H1 (cell line): ENCODE measurements around the gene CLEC2A. TPM values are rescaled to one million over a fixed set of nuclear protein-coding genes. Genes with fewer than 3 reads are reported as not detected.

Source experiments
- CTCF ChIA-PET: fragments of 300-600 bp; sonication (Branson Sonifier 250); formaldehyde crosslinking; loops from one replicate; lab custom pipeline; 2021; ENCODE audit not compliant: partially characterized antibody; lab: Charles Lee
- POLR2A ChIA-PET: fragments of 300-600 bp; sonication (Branson Sonifier 250); formaldehyde crosslinking; loops from one replicate; lab custom pipeline; 2021; ENCODE audit warnings: inconsistent platforms; ENCODE audit not compliant: partially characterized antibody; lab: Charles Lee
- DNase-seq, 2 experiments: peaks; one replicate each; pipeline versions ENCODE4 v3.0.0 to v3.0.0-alpha.2; 2010 to 2022; ENCODE audit warnings: low spot score in 2 of 2, low read depth in 1 of 2, mixed read lengths in 1 of 2
- FAIRE-seq: peaks from 2 replicates; lab custom pipeline; 2011; peaks lifted over from hg19 to GRCh38; lab: Jason Lieb, UNC
- H2AFZ ChIP-seq: 2 replicates; pipeline ENCODE4 v1.8.1; 2012; ENCODE audit warnings: low read length, inconsistent platforms
- H2AK5ac ChIP-seq: 2 replicates; pipeline ENCODE4 v1.6.1; 2013; ENCODE audit warnings: low read depth, low read length
- H2BK120ac ChIP-seq: replicated peaks from 2 replicates; pipeline ENCODE3; 2013; ENCODE audit warnings: low read depth, low read length, inconsistent platforms
- H2BK12ac ChIP-seq: 2 replicates; pipeline ENCODE4 v1.6.1; 2013; ENCODE audit warnings: low read depth, low read length
- H2BK15ac ChIP-seq: 2 replicates; pipeline ENCODE4 v1.6.1; 2013; ENCODE audit warnings: low read length
- H2BK20ac ChIP-seq: 2 replicates; pipeline ENCODE4 v1.6.1; 2013; ENCODE audit warnings: low read length
- H2BK5ac ChIP-seq: 2 replicates; pipeline ENCODE4 v1.6.1; 2013; ENCODE audit warnings: low read depth, low read length
- H3K14ac ChIP-seq: 2 replicates; pipeline ENCODE4 v1.6.1; 2013; ENCODE audit warnings: inconsistent platforms; ENCODE audit not compliant: insufficient read length
- H3K18ac ChIP-seq: 2 replicates; pipeline ENCODE4 v1.6.1; 2013; ENCODE audit warnings: low read length; ENCODE audit errors: extremely low read depth
- H3K23ac ChIP-seq: 2 replicates; pipeline ENCODE4 v1.6.1; 2013; ENCODE audit warnings: inconsistent platforms; ENCODE audit not compliant: insufficient read length
- H3K23me2 ChIP-seq: 2 replicates; pipeline ENCODE4 v1.6.1; 2013; ENCODE audit warnings: low read depth, low read length
- H3K27ac ChIP-seq: 2 replicates; pipeline ENCODE4 v1.6.1; 2011; ENCODE audit warnings: low read depth, low read length, inconsistent platforms
- H3K27me3 ChIP-seq, 4 experiments: replicated peaks in 1 of 4; 1 replicate in 1 of 4; 2 replicates in 3 of 4; pipeline versions ENCODE4 v1.6.1 to v1.8.1; 2011 to 2013; ENCODE audit warnings: low read length in 3 of 4, mild to moderate bottlenecking in 3 of 4, inconsistent platforms in 2 of 4, mixed read lengths in 2 of 4, moderate library complexity in 1 of 4; ENCODE audit not compliant: control insufficient read depth in 3 of 4, insufficient read depth in 3 of 4; ENCODE audit errors: extremely low read depth in 1 of 4
- H3K36me3 ChIP-seq, 4 experiments: 2 replicates each; pipeline versions ENCODE4 v1.6.1 to v1.8.1; 2011 to 2013; ENCODE audit warnings: mild to moderate bottlenecking in 4 of 4, low read length in 3 of 4, moderate library complexity in 2 of 4, control low read depth in 1 of 4, inconsistent platforms in 1 of 4; ENCODE audit not compliant: insufficient read depth in 4 of 4, control insufficient read depth in 2 of 4
- H3K4ac ChIP-seq: replicated peaks from 2 replicates; pipeline ENCODE3; 2013; ENCODE audit warnings: low read length, low read depth, mixed read lengths, inconsistent platforms; ENCODE audit not compliant: insufficient read length
- H3K4me1 ChIP-seq, 4 experiments: replicated peaks in 1 of 4; 1 replicate in 1 of 4; 2 replicates in 3 of 4; pipeline versions ENCODE4 v1.6.1 to v1.8.1; 2011 to 2013; ENCODE audit warnings: low read length in 3 of 4, inconsistent platforms in 2 of 4, mixed read lengths in 1 of 4; ENCODE audit not compliant: insufficient read depth in 4 of 4, control insufficient read depth in 3 of 4
- H3K4me2 ChIP-seq, 2 experiments: 2 replicates each; pipeline versions ENCODE4 v1.6.1 to v1.8.1; 2011 to 2013; ENCODE audit warnings: low read depth in 2 of 2, low read length in 2 of 2, control low read depth in 1 of 2, inconsistent platforms in 1 of 2, mild to moderate bottlenecking in 1 of 2; ENCODE audit not compliant: insufficient read depth in 1 of 2
- H3K4me3 ChIP-seq, 4 experiments: fragments of 200-600, 300-600 bp in 1 of 4; sonication (generic), shearing (Covaris generic), sonication (Bioruptor Twin) in 1 of 4; 2 replicates each; pipeline versions ENCODE4 v1.5.1 to v1.8.1; 2011 to 2016; ENCODE audit warnings: low read length in 4 of 4, low read depth in 3 of 4, control low read depth in 2 of 4, inconsistent platforms in 2 of 4, mild to moderate bottlenecking in 2 of 4, mixed read lengths in 1 of 4, moderate library complexity in 1 of 4; ENCODE audit not compliant: insufficient read depth in 2 of 4; ENCODE audit errors: extremely low read depth in 1 of 4
- H3K56ac ChIP-seq: replicated peaks from 2 replicates; pipeline ENCODE3; 2013; ENCODE audit warnings: low read depth, mild to moderate bottlenecking, mixed read lengths, low read length, inconsistent platforms; ENCODE audit not compliant: insufficient read length
- H3K79me1 ChIP-seq: 2 replicates; pipeline ENCODE4 v1.6.1; 2013; ENCODE audit warnings: low read depth, low read length, control low read depth
- H3K79me2 ChIP-seq, 2 experiments: 2 replicates each; pipeline versions ENCODE4 v1.6.1 to v1.8.1; 2012 to 2013; ENCODE audit warnings: low read length in 2 of 2, mild to moderate bottlenecking in 2 of 2, inconsistent platforms in 1 of 2; ENCODE audit not compliant: insufficient read depth in 2 of 2, control insufficient read depth in 1 of 2
- H3K9ac ChIP-seq, 4 experiments: replicated peaks in 1 of 4; 1 replicate in 1 of 4; 2 replicates in 3 of 4; pipeline versions ENCODE4 v1.6.1 to v1.8.1; 2011 to 2013; ENCODE audit warnings: low read depth in 3 of 4, low read length in 3 of 4, control low read depth in 2 of 4, mild to moderate bottlenecking in 2 of 4, moderate library complexity in 2 of 4, inconsistent platforms in 1 of 4; ENCODE audit errors: extremely low read depth in 1 of 4
- H3K9me3 ChIP-seq, 2 experiments: 2 replicates each; pipeline versions ENCODE4 v1.6.1 to v1.8.1; 2012 to 2013; ENCODE audit warnings: mild to moderate bottlenecking in 2 of 2, moderate library complexity in 2 of 2, control low read depth in 1 of 2, inconsistent platforms in 1 of 2, low read depth in 1 of 2, low read length in 1 of 2, mixed read lengths in 1 of 2; ENCODE audit not compliant: insufficient read depth in 2 of 2
- H4K20me1 ChIP-seq, 2 experiments: replicated peaks in 1 of 2; 2 replicates each; pipeline versions ENCODE3 to v1.8.1; 2011 to 2013; ENCODE audit warnings: inconsistent platforms in 2 of 2, low read length in 2 of 2, mild to moderate bottlenecking in 1 of 2; ENCODE audit not compliant: insufficient read depth in 2 of 2, control insufficient read depth in 1 of 2
- H4K5ac ChIP-seq: 2 replicates; pipeline ENCODE4 v1.6.1; 2013; ENCODE audit warnings: low read length, low read depth, mixed read lengths, inconsistent platforms; ENCODE audit not compliant: insufficient read length
- H4K8ac ChIP-seq: 2 replicates; pipeline ENCODE4 v1.8.0; 2013; ENCODE audit warnings: mild to moderate bottlenecking, moderate library complexity, low read length, inconsistent platforms; ENCODE audit not compliant: insufficient read depth; ENCODE audit errors: extremely low read depth
- H4K91ac ChIP-seq: replicated peaks from 2 replicates; pipeline ENCODE3; 2013; ENCODE audit warnings: low read length, mixed read lengths, inconsistent platforms; ENCODE audit not compliant: insufficient read length
- ASH2L ChIP-seq: fragments of 200-600, 300-600 bp; sonication (generic); IDR thresholded peaks from one replicate; pipeline ENCODE4 v1.7.1; 2017; ENCODE audit warnings: low read length
- CBX8 ChIP-seq: fragments of 300-800, 300-1000 bp; sonication (generic); IDR thresholded peaks from 2 replicates; pipeline ENCODE4 v1.7.1; 2016; ENCODE audit warnings: low read depth, low read length, borderline replicate concordance
- EP300 ChIP-seq, 2 experiments: IDR thresholded peaks; 1 replicate in 1 of 2; 2 replicates in 1 of 2; pipeline ENCODE4 v1.6.1; 2011 to 2012; ENCODE audit warnings: low read depth in 2 of 2, low read length in 2 of 2, mild to moderate bottlenecking in 2 of 2, borderline replicate concordance in 1 of 2, inconsistent platforms in 1 of 2, moderate library complexity in 1 of 2
- GTF2F1 ChIP-seq: IDR thresholded peaks from 2 replicates; pipeline ENCODE4 v1.6.1; 2012; ENCODE audit warnings: low read depth, low read length, improper control_type of control experiment, borderline replicate concordance
- HDAC6 ChIP-seq: IDR thresholded peaks from one replicate; pipeline ENCODE4 v1.7.1; 2012; ENCODE audit warnings: low read depth, mild to moderate bottlenecking, inconsistent platforms, low read length, moderate library complexity
- PHF8 ChIP-seq: fragments of 200-600 bp; sonication (generic); conservative IDR thresholded peaks from 2 replicates; pipeline ENCODE4 v1.7.1; 2012; ENCODE audit warnings: low read depth, mild to moderate bottlenecking, inconsistent platforms, low read length, moderate library complexity
- POLR2AphosphoS5 ChIP-seq: IDR thresholded peaks from 2 replicates; pipeline ENCODE4 v1.6.1; 2011; ENCODE audit warnings: low read depth, low read length
- RBBP5 ChIP-seq: IDR thresholded peaks from 2 replicates; pipeline ENCODE4 v1.7.1; 2012; ENCODE audit warnings: low read depth, mild to moderate bottlenecking, inconsistent platforms, low read length, moderate library complexity, borderline replicate concordance
- TEAD4 ChIP-seq: IDR thresholded peaks from 2 replicates; pipeline ENCODE4 v1.6.1; 2012; ENCODE audit warnings: low read depth, low read length, inconsistent platforms, mixed read lengths
- YY1 ChIP-seq: IDR thresholded peaks from 2 replicates; pipeline ENCODE4 v1.6.1; 2011; ENCODE audit warnings: low read depth, mild to moderate bottlenecking, low read length
- WGBS, 2 experiments: shearing (Covaris generic) in 1 of 2; methylation state at CpG; one replicate each; pipeline versions ENCODE4 v1.1.6 to v1.1.7; 2013 to 2015; ENCODE audit warnings: low lambda C conversion rate in 2 of 2, mixed read lengths in 2 of 2, inconsistent platforms in 1 of 2, low coverage in 1 of 2, missing lambda C conversion rate in 1 of 2; ENCODE audit not compliant: insufficient replicate concordance in 2 of 2, insufficient coverage in 1 of 2, insufficient read length in 1 of 2; ENCODE audit errors: extremely low coverage in 1 of 2, missing lambda C conversion rate in 1 of 2; 5-methylcytosine and 5-hydroxymethylcytosine counted together
- polyA plus RNA-seq, 7 experiments: library from polyadenylated mRNA; depleted of rRNA in 3 of 7; stranded (reverse) in 5 of 7; unstranded in 2 of 7; fragments of >200 nt in 5 of 7; fragments of 200-250 nt in 2 of 7; gene quantifications; 1 replicate in 5 of 7; 2 replicates in 1 of 7; 4 replicates in 1 of 7; pipeline versions ENCODE4 v1.2.1 to v1.2.3, GENCODE V29; 2011 to 2013; ENCODE audit warnings: missing spikeins in 2 of 7, mixed read lengths in 2 of 7
- total RNA-seq: library from RNA; stranded (reverse); fragmentation: NEBNext Ultra II Directional; extraction: Animal tissue kit (Norgen Biotek cat#: 25700); gene quantifications from 2 replicates; pipeline ENCODE4 v1.2.1, GENCODE V29; 2021
- TF ChIP-seq, protein P1 (sequence below): IDR thresholded peaks from 2 replicates; pipeline ENCODE4 v1.6.1; 2012; ENCODE audit warnings: low read length, inconsistent platforms

CLEC2A gene
- total and polyA plus RNA-seq, 2 of the 8 experiments (the other 6 are each of a cell fraction or from before 2014, with no cell fraction given), result 0.63 to 3.7 TPM

DNA sequence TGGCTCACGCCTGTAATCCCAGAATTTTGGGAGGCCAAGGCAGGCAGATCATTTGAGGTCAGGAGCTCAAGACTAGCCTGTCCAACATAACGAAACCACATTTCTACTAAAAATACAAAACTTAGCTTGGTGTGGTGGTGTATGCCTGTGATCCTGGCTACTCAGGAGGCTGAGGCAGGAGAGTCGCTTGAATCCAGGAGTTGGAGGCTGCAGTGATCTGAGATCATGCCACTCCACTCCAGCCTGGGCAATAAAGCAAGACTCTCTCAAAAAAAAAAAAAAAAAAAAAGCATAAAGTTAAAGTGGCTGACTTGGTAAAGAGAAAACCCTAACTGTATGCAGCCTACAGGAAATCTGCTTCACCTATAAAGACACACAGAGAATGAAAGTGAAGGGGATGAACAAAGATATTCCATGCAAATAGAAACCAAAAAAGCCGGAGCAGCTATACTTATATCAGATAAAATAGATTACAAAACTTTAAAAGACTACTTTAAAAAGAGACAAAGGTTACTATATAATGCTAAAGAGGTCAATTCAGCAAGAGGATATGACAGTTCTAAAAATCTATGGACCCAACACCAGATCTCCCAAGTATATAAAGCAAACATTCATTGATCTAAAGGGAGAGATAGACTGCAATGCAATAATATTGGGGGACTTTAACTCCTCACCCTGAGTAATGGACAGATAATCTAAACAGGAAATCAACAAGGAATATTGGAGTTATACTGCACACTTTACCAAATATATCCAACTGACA lies 67.1 kb downstream of the CLEC2A start:
- Histone ChIP-seq H3K36me3 (no peaks in the 10 kb centered on the region), H4K5ac (no peak overlapping the region), H2BK5ac (no peak overlapping the region), H3K79me1 (no peaks in the 10 kb centered on the region), H4K8ac (no peak overlapping the region), H2AK5ac (no peak overlapping the region), H3K4me1 (peaks cover 0 to 6% (median 2%) of the 10 kb centered on the region in 4 experiments; a peak in 2 of 7 replicates), H3K79me2 (no peaks in the 10 kb centered on the region), H3K27me3 (no peaks in the 10 kb centered on the region), H2AFZ (no peak overlapping the region), H2BK20ac (no peak overlapping the region), H4K20me1 (no peaks in the 10 kb centered on the region), H3K4ac (no peak overlapping the region), H3K56ac (no peak overlapping the region), H3K27ac (no peak overlapping the region), H2BK120ac (no peak overlapping the region), H3K14ac (no peak overlapping the region), H3K9ac (no peak overlapping the region), H3K23me2 (no peaks in the 10 kb centered on the region), H3K18ac (no peak overlapping the region), H3K9me3 (no peaks in the 10 kb centered on the region), H2BK15ac (no peak overlapping the region), H4K91ac (no peak overlapping the region), H3K23ac (no peak overlapping the region), H3K4me3 (no peak overlapping the region), H2BK12ac (no peak overlapping the region), H3K4me2 (no peak overlapping the region)
- no peak for FAIRE-seq
- POLR2A ChIA-PET, result no interaction called here
- WGBS, 2 experiments, result 91% methylated on average over 4 of the region's 4 CpGs; no CpG with 5 or more reads in 1 of the 2 experiments
- CTCF ChIA-PET, result interaction anchor here (0.5 to 1.0 kb wide), 2 partner anchors 12 to 13 kb away, joined by 3 read pairs; no protein-coding TSS in a partner anchor
- DNase-seq, result no peak
- no peak for TF ChIP-seq TEAD4
- TF ChIP-seq ASH2L, result no peak
- TF ChIP-seq HDAC6, result no peak
- no peak for TF ChIP-seq YY1
- no peak for TF ChIP-seq RBBP5
- TF ChIP-seq, protein P1, sequence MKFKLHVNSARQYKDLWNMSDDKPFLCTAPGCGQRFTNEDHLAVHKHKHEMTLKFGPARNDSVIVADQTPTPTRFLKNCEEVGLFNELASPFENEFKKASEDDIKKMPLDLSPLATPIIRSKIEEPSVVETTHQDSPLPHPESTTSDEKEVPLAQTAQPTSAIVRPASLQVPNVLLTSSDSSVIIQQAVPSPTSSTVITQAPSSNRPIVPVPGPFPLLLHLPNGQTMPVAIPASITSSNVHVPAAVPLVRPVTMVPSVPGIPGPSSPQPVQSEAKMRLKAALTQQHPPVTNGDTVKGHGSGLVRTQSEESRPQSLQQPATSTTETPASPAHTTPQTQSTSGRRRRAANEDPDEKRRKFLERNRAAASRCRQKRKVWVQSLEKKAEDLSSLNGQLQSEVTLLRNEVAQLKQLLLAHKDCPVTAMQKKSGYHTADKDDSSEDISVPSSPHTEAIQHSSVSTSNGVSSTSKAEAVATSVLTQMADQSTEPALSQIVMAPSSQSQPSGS, result no peak
- no peak for TF ChIP-seq CBX8
- TF ChIP-seq POLR2AphosphoS5, result no peak
- TF ChIP-seq EP300 (IDR thresholded peaks at IDR 0.05; ENCODE audit: borderline replicate concordance in 1 of 2, low read depth in 2 of 2, low read length in 2 of 2), result no peak
- TF ChIP-seq PHF8, result no peak
- TF ChIP-seq GTF2F1, result no peak
